LNCAP (cell line): Measurements from ENCODE around the gene ESRRG.
A peak's percentile ranks its signal among the peaks of the same experiment; 100 is the strongest.

Source experiments
- CTCF ChIP-seq: fragments of 450-650 bp; IDR thresholded peaks from 2 replicates; pipeline ENCODE4 v1.5.1; 2017; ENCODE audit warnings: mild to moderate bottlenecking

ESRRG gene

GRCh38 chr1:216606047-216606637, 117.1 kb downstream of the ESRRG start:
- no peak for TF ChIP-seq CTCF

- TF ChIP-seq CTCF, result no peak
Observed at GRCh38 chr1:216604771-216605170, 118.5 kb downstream of the ESRRG start.

GRCh38 chr1:216600730-216601609, 122.3 kb downstream of the ESRRG start:
- TF ChIP-seq CTCF, result peak; percentile 10; the same call in 1 of the 2 replicates

- TF ChIP-seq CTCF, result no peak
Observed at GRCh38 chr1:216599851-216600250, 123.4 kb downstream of the ESRRG start.

- TF ChIP-seq CTCF, result no peak
Observed at GRCh38 chr1:216598448-216598847, 124.8 kb downstream of the ESRRG start.

GRCh38 chr1:216596281-216596862, 126.9 kb downstream of the ESRRG start:
- TF ChIP-seq CTCF, result no peak

GRCh38 chr1:216587715-216588114, 135.5 kb downstream of the ESRRG start:
- TF ChIP-seq CTCF, result no peak
